ENCODE results near the gene SCYGR7.

The SCYGR7 gene

GRCh38 chr2:227759411-227760118 is 31.4 kb downstream of the SCYGR7 start:
- TF ChIP-seq ZFP30 (CRISPR knock-in tag; IDR thresholded peaks at IDR 0.05), result no peak
- no peak for TF ChIP-seq ARNTL (CRISPR knock-in tag; IDR thresholded peaks at IDR 0.05; ENCODE audit: borderline replicate concordance, low read depth)
- TF ChIP-seq PPARA (CRISPR knock-in tag; IDR thresholded peaks at IDR 0.05; ENCODE audit: borderline replicate concordance), result no peak
- TF ChIP-seq RARB (CRISPR knock-in tag; IDR thresholded peaks at IDR 0.05), result no peak
- no peak for TF ChIP-seq POU6F1 (CRISPR knock-in tag; IDR thresholded peaks at IDR 0.05; ENCODE audit: borderline replicate concordance, low read depth)
- TF ChIP-seq ZNF565 (CRISPR knock-in tag; conservative IDR thresholded peaks at IDR 0.05; ENCODE audit: low read depth), result no peak
- TF ChIP-seq PATZ1 (CRISPR knock-in tag; IDR thresholded peaks at IDR 0.05; ENCODE audit: borderline replicate concordance), result no peak
- no peak for TF ChIP-seq ZFP3 (CRISPR knock-in tag; IDR thresholded peaks at IDR 0.05)
- no peak for TF ChIP-seq BACH2 (CRISPR knock-in tag; IDR thresholded peaks at IDR 0.05; ENCODE audit: borderline replicate concordance)
- no peak for TF ChIP-seq GLIS3 (CRISPR knock-in tag; IDR thresholded peaks at IDR 0.05)
- TF ChIP-seq OSR1 (CRISPR knock-in tag; IDR thresholded peaks at IDR 0.05), result no peak
- TF ChIP-seq ZC3H10 (CRISPR knock-in tag; IDR thresholded peaks at IDR 0.05), result no peak
- ATAC-seq, result no peak

GRCh38 chr2:227761740-227762476 is 33.8 kb downstream of the SCYGR7 start:
- ATAC-seq, result no peak
- TF ChIP-seq ZNF8 (CRISPR knock-in tag; IDR thresholded peaks at IDR 0.05) (no peak), PATZ1 (CRISPR knock-in tag; IDR thresholded peaks at IDR 0.05; ENCODE audit: borderline replicate concordance) (no peak)

DNA sequence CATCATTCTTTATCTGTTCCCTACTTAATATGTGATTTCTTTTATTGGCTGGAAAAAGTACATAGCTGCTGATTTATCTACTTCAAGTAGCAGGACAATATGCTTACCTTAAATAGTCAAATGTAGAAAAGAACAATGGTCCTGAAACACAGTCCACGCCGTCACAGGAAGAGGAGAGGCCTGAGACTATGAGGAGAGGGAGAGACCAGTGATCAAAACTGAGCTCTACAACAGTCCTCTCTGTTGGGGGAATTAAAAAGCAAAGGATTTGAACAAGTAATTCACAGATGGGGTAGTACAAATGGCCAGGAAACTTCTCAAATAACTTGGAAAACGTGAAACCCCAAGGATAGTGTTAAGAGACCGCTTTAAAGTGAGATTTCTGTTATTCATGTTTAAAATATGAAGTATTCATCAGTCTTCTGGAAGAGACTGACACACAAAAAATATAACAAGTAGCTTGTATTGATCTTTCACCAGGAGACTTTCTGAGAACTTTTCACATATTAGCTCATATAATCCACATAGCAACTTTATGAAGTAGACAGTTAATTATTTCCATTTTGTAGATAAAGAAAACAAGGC is 37.7 kb downstream of the SCYGR7 start:
- ATAC-seq, result peak; percentile 31
- TF ChIP-seq OSR1 (CRISPR knock-in tag; IDR thresholded peaks at IDR 0.05), result no peak
- TF ChIP-seq ZNF8 (CRISPR knock-in tag; IDR thresholded peaks at IDR 0.05), result no peak
- TF ChIP-seq ISL1 (CRISPR knock-in tag; IDR thresholded peaks at IDR 0.05), result no peak
- no peak for TF ChIP-seq CSRNP3 (CRISPR knock-in tag; IDR thresholded peaks at IDR 0.05)

DNA sequence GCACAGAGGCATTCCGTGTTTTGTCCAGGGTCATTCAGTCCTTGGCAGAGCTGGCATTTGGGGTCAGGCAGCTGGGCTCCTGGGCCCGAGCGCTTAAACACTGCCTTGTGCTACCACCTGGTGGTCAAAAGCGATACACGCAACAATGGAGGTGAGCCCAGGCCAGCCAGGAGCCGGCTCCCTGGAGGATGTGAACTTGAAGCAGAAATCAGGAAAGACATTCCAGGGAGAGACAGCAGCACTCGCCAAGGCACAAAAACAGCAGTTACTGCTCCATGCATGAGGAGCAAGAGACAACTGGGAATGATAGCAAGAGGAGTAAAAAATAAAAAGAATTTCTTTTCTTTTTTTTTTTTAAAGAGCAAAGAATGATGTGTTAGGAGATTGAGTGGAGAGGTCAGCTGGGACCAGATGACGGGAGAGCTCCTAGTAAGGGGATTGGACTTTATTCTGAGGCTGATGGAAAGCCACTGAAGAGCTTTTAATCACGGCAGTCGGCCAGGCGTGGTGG is 38.3 kb downstream of the SCYGR7 start:
- peak; percentile 100 for ATAC-seq
- TF ChIP-seq ZFP3 (CRISPR knock-in tag; IDR thresholded peaks at IDR 0.05), result no peak
- no peak for TF ChIP-seq POU6F1 (CRISPR knock-in tag; IDR thresholded peaks at IDR 0.05; ENCODE audit: borderline replicate concordance, low read depth)
- TF ChIP-seq ZNF70 (CRISPR knock-in tag; IDR thresholded peaks at IDR 0.05), result no peak
- no peak for TF ChIP-seq ESRRG (CRISPR knock-in tag; IDR thresholded peaks at IDR 0.05)
- TF ChIP-seq, protein P1, sequence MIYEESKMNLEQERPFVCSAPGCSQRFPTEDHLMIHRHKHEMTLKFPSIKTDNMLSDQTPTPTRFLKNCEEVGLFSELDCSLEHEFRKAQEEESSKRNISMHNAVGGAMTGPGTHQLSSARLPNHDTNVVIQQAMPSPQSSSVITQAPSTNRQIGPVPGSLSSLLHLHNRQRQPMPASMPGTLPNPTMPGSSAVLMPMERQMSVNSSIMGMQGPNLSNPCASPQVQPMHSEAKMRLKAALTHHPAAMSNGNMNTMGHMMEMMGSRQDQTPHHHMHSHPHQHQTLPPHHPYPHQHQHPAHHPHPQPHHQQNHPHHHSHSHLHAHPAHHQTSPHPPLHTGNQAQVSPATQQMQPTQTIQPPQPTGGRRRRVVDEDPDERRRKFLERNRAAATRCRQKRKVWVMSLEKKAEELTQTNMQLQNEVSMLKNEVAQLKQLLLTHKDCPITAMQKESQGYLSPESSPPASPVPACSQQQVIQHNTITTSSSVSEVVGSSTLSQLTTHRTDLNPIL (CRISPR knock-in tag; IDR thresholded peaks at IDR 0.05; ENCODE audit: low read depth), result no peak
- no peak for TF ChIP-seq ZFP30 (CRISPR knock-in tag; IDR thresholded peaks at IDR 0.05)
- TF ChIP-seq ISL1 (CRISPR knock-in tag; IDR thresholded peaks at IDR 0.05), result no peak
- TF ChIP-seq PPARA (CRISPR knock-in tag; IDR thresholded peaks at IDR 0.05; ENCODE audit: borderline replicate concordance), result no peak
- no peak for TF ChIP-seq ZC3H10 (CRISPR knock-in tag; IDR thresholded peaks at IDR 0.05)
- no peak for TF ChIP-seq SNAI2 (CRISPR knock-in tag; IDR thresholded peaks at IDR 0.05)
- TF ChIP-seq PATZ1 (CRISPR knock-in tag; IDR thresholded peaks at IDR 0.05; ENCODE audit: borderline replicate concordance), result no peak
- TF ChIP-seq OSR1 (CRISPR knock-in tag; IDR thresholded peaks at IDR 0.05), result no peak
- no peak for TF ChIP-seq RARB (CRISPR knock-in tag; IDR thresholded peaks at IDR 0.05)
- no peak for TF ChIP-seq ARNTL (CRISPR knock-in tag; IDR thresholded peaks at IDR 0.05; ENCODE audit: borderline replicate concordance, low read depth)

All from SK-N-SH treated with all-trans-retinoic acid at 6 μM for 48 hours (cell line).